ENCODE measurements around the gene PRKRA. TPM values are rescaled to one million over a fixed set of nuclear protein-coding genes. Genes with fewer than 3 reads are reported as not detected.

The PRKRA gene
- total RNA-seq, 1 experiment from 2014 or later: 49.8 TPM

DNA sequence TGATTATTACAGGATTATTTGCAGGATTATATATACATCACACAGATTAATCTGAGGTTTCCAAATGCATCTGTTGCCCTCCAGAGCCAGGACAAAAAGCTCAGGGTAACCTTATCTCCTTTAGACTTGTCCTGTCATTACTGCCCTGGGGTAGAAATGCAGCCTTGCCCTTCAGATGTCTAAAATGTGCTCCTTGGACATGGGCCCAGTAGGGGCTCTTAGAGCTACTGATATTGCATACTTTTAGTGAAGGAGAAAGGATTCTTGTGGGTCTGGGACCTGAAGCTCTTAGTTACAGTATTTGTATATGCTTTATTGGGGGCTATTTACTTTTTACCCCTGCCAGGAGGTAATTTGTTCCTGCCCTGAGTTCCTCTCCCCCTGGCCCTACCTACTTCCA is 56.1 kb downstream of the PRKRA start:
- Histone ChIP-seq H3K4me1 (ENCODE audit: control insufficient read depth in 1 of 2, insufficient read depth in 2 of 2, low read length in 2 of 2) (no peaks in the 10 kb centered on the region), H3K79me2 (ENCODE audit: insufficient read depth, low read length) (no peaks in the 10 kb centered on the region), H3K36me3 (ENCODE audit: control insufficient read depth in 1 of 2, insufficient read depth in 2 of 2, low read length in 2 of 2) (no peaks in the 10 kb centered on the region), H4K20me1 (ENCODE audit: insufficient read depth) (no peaks in the 10 kb centered on the region), H3K4me3 (replicated peaks in 1 of 2; ENCODE audit: low read depth in 1 of 2, low read length in 2 of 2) (no peak overlapping the region), H3K27me3 (ENCODE audit: insufficient read depth, low read length) (no peaks in the 10 kb centered on the region), H3K9me2 (ENCODE audit: insufficient read depth) (no peaks in the 10 kb centered on the region), H3K4me2 (ENCODE audit: low read length) (no peak overlapping the region), H2AFZ (ENCODE audit: low read depth, low read length, poor library complexity, severe bottlenecking) (no peak overlapping the region), H3K9ac (ENCODE audit: low read length) (no peak overlapping the region), H3K9me3 (ENCODE audit: control insufficient read depth in 1 of 2, insufficient read depth in 1 of 2, low read depth in 1 of 2, low read length in 2 of 2) (no peaks in the 10 kb centered on the region), H3K27ac (ENCODE audit: low read depth, low read length) (no peak overlapping the region)
- RAD21 ChIA-PET (ENCODE audit: low non-redundant PET in 1 of 2, low total read pairs in 2 of 2, uncharacterized antibody in 2 of 2, unreplicated experiment in 2 of 2): no interaction called here
- intact Hi-C loops (cut with micrococcal nuclease): no loop called here
- no peak for DNase-seq (ENCODE audit: low read depth, low spot score)
- POLR2A ChIA-PET: interaction anchor here (1.0 kb wide), 1 partner anchor 19 kb away, joined by 4 read pairs; no protein-coding TSS in a partner anchor
- CTCF ChIA-PET: interaction anchor here (1.7 to 2.0 kb wide), 2 partner anchors 10 to 20 kb away, joined by 5 read pairs; no protein-coding TSS in a partner anchor
- BruUV-seq (replicated peaks): no TSS peak
- TF ChIP-seq EZH2phosphoT487 (IDR thresholded peaks at IDR 0.05; ENCODE audit: borderline replicate concordance): no peak
- no peak for TF ChIP-seq RAD21 (IDR thresholded peaks at IDR 0.05; ENCODE audit: low read depth)
- no peak for TF ChIP-seq ZFX (IDR thresholded peaks at IDR 0.05)
- no peak for TF ChIP-seq SIN3A (IDR thresholded peaks at IDR 0.05; ENCODE audit: low read depth)
- no peak for TF ChIP-seq SP1 (IDR thresholded peaks at IDR 0.05; ENCODE audit: low read depth)
- TF ChIP-seq ZNF274 (IDR thresholded peaks at IDR 0.05; ENCODE audit: low read depth, low read length): no peak
- TF ChIP-seq TCF7L2 (IDR thresholded peaks at IDR 0.05; ENCODE audit: borderline replicate concordance, extremely low read depth, insufficient read depth, insufficient read length): no peak
- TF ChIP-seq CEBPB (IDR thresholded peaks at IDR 0.05; ENCODE audit: low read depth): no peak
- TF ChIP-seq, protein P1, sequence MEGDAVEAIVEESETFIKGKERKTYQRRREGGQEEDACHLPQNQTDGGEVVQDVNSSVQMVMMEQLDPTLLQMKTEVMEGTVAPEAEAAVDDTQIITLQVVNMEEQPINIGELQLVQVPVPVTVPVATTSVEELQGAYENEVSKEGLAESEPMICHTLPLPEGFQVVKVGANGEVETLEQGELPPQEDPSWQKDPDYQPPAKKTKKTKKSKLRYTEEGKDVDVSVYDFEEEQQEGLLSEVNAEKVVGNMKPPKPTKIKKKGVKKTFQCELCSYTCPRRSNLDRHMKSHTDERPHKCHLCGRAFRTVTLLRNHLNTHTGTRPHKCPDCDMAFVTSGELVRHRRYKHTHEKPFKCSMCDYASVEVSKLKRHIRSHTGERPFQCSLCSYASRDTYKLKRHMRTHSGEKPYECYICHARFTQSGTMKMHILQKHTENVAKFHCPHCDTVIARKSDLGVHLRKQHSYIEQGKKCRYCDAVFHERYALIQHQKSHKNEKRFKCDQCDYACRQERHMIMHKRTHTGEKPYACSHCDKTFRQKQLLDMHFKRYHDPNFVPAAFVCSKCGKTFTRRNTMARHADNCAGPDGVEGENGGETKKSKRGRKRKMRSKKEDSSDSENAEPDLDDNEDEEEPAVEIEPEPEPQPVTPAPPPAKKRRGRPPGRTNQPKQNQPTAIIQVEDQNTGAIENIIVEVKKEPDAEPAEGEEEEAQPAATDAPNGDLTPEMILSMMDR (IDR thresholded peaks at IDR 0.05 in 2 of 3, conservative IDR thresholded peaks at IDR 0.05 in 1 of 3; ENCODE audit: borderline replicate concordance in 1 of 3, insufficient read depth in 1 of 3, low read depth in 2 of 3, low read length in 2 of 3): no peak
- TF ChIP-seq, protein P2, sequence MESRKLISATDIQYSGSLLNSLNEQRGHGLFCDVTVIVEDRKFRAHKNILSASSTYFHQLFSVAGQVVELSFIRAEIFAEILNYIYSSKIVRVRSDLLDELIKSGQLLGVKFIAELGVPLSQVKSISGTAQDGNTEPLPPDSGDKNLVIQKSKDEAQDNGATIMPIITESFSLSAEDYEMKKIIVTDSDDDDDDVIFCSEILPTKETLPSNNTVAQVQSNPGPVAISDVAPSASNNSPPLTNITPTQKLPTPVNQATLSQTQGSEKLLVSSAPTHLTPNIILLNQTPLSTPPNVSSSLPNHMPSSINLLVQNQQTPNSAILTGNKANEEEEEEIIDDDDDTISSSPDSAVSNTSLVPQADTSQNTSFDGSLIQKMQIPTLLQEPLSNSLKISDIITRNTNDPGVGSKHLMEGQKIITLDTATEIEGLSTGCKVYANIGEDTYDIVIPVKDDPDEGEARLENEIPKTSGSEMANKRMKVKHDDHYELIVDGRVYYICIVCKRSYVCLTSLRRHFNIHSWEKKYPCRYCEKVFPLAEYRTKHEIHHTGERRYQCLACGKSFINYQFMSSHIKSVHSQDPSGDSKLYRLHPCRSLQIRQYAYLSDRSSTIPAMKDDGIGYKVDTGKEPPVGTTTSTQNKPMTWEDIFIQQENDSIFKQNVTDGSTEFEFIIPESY (IDR thresholded peaks at IDR 0.05; ENCODE audit: extremely low read depth, insufficient replicate concordance, low read length): no peak
- no peak for TF ChIP-seq JUND (IDR thresholded peaks at IDR 0.05)
- TF ChIP-seq EZH2 (IDR thresholded peaks at IDR 0.05): no peak
- no peak for TF ChIP-seq ELF1 (IDR thresholded peaks at IDR 0.05; ENCODE audit: borderline replicate concordance, low read depth)
- TF ChIP-seq REST (IDR thresholded peaks at IDR 0.05; ENCODE audit: low read depth): no peak
- no peak for TF ChIP-seq POLR2A (IDR thresholded peaks at IDR 0.05; ENCODE audit: borderline replicate concordance, extremely low read depth, insufficient read depth, insufficient read length)
- no peak for TF ChIP-seq ATF3 (IDR thresholded peaks at IDR 0.05)
- TF ChIP-seq EGR1 (IDR thresholded peaks at IDR 0.05; ENCODE audit: low read depth): no peak
- no peak for ATAC-seq
